Stimulated activated naive CD8-positive, alpha-beta T cell treated with anti-CD3 and anti-CD28 coated beads, Interleukin-15, amount 100 ng/mL, for 72 hours (primary cell): ENCODE data around the gene EPAS1.

Experiments used
- ATAC-seq: fragments of 150-1000 bp; cut with Tn5 transposase; 2 replicates; pipeline ENCODE4 v1.10.0; 2021; ENCODE audit warnings: mild to moderate bottlenecking, moderate library complexity
- DNase-seq, 2 donors: peaks; one replicate each; pipeline ENCODE4 v3.0.0; 2021 to 2022
- H3K27ac Mint-ChIP-seq, 2 donors: one replicate each; pipeline ENCODE4 v1.8.0; 2022; ENCODE audit warnings: mild to moderate bottlenecking in 2 of 2, mixed read lengths in 2 of 2, moderate library complexity in 2 of 2
- H3K27me3 Mint-ChIP-seq: one replicate; pipeline ENCODE4 v1.8.0; 2022; ENCODE audit warnings: mixed read lengths
- H3K4me1 Mint-ChIP-seq: one replicate; pipeline ENCODE4 v1.8.0; 2022; ENCODE audit warnings: mild to moderate bottlenecking, mixed read lengths
- H3K4me3 Mint-ChIP-seq, 2 donors: one replicate each; pipeline ENCODE4 v1.8.0; 2022; ENCODE audit warnings: mild to moderate bottlenecking in 2 of 2, mixed read lengths in 2 of 2, moderate library complexity in 1 of 2
- H3K9me3 Mint-ChIP-seq, 2 donors: one replicate each; pipeline ENCODE4 v1.8.0; 2022; ENCODE audit warnings: mixed read lengths in 2 of 2

The EPAS1 gene

DNA sequence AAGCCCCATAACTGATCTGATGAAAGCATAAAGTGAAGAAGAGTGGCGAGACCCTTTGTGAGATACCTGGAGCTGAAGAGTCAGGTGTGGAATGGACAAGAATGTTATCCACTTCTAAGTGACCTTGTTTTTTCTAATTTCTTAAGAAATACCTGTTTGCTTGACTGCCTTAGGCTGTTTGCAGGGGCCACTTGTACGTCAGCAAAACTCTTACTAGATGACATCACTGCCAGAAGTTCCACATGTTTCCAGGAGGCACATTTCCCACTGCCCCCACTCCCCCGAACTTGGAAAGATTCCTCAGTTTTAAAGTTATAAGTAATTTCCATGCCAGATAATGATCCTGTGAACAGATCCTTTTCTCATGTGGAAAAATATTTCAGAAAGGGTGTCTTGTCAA is 8.0 kb downstream of the EPAS1 start:
- H3K4me1 Mint-ChIP-seq: peaks cover 22% of the 10 kb centered on the region
- H3K27ac Mint-ChIP-seq: no peak overlapping the region
- H3K9me3 Mint-ChIP-seq: peaks cover 0 to 5% of the 10 kb centered on the region in 2 donors
- no peak for DNase-seq
- ATAC-seq: no peak
- H3K27me3 Mint-ChIP-seq: peaks cover 83% of the 10 kb centered on the region
- no peak overlapping the region for H3K4me3 Mint-ChIP-seq

DNA sequence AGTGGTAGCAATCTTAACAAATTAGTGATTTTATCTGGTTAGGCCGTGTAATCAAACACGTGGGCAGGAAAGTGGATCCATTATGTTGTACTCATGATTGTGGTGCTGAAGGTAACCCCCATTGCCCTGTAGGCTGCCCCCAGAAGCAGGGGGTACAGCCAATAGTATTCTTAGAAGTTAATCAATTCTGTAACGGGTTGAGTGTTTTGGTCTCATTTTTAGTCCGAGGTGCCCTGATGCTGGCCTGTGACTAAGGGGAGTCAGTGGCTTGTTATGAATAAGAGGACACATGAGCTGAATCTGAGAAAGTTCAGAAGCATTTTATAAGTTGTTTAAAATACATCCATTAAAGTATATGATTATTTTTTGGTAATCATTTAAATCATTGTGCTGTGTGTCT is 8.6 kb downstream of the EPAS1 start:
- Mint-ChIP-seq H3K9me3 (peaks cover 0 to 5% of the 10 kb centered on the region in 2 donors), H3K27me3 (peaks cover 83% of the 10 kb centered on the region), H3K4me3 (no peak overlapping the region), H3K27ac (no peak overlapping the region), H3K4me1 (peaks cover 22% of the 10 kb centered on the region)
- ATAC-seq (no peak), DNase-seq (no peak)

DNA sequence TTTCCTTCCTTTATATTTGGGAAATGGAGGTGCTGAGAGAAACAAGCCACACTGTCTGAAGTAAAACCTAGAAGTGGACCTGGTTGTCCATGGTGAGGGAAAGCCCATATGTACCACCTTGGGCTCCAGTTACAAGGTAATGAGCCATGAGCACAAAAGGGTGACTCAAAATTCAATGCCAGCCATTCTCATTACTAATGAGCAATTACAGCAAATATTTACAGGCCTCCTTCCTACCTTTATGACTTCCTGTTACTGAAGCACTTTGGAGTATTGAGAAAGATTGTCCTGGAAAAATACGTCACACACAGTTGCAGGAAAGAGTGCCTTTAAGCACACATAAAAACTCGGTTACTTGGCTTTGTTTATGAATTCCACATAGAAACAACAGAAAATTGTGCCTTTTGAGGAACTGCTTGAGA is 9.1 kb downstream of the EPAS1 start:
- ATAC-seq: no peak
- H3K4me1 Mint-ChIP-seq: peaks cover 22% of the 10 kb centered on the region
- H3K27me3 Mint-ChIP-seq: peaks cover 83% of the 10 kb centered on the region
- no peak for DNase-seq
- peaks cover 0 to 5% of the 10 kb centered on the region in 2 donors for H3K9me3 Mint-ChIP-seq
- no peak overlapping the region for H3K4me3 Mint-ChIP-seq
- no peak overlapping the region for H3K27ac Mint-ChIP-seq

DNA sequence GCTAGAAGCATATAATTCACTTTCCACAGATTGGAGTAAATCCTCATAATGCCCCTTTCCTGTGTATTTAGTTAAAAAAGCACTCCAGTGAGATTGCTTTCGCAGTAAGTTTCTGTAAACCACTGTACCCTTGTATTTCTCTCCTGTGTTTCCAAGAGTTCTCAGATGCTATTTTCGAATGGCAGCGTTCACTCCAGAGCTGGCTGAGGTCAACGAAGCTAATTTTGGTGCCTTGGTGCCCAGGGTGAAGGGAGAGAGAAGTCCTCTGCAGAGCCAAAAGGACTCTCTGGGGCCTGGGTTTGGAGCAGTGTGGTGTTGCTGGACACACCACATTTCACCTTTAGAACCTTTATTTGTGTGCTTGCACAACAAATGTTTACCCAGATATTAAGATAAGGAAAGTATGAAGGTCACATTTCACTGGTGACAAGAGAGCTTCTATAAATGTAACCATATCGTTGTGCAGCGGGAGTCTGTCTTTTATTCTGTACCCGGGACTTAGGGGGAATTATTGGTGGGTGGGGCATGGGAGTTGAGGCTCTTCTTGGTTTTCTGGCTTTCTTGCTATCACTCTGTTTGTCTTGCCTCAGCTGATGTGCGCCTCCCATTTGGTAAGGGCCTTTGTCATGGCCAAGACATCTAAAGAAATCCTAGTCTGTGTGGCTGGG is 9.9 kb downstream of the EPAS1 start:
- no peak overlapping the region for H3K27ac Mint-ChIP-seq
- DNase-seq (no peak), ATAC-seq (no peak)
- H3K4me3 Mint-ChIP-seq: no peak overlapping the region
- H3K9me3 Mint-ChIP-seq: peaks cover 0 to 5% of the 10 kb centered on the region in 2 donors
- peaks cover 83% of the 10 kb centered on the region for H3K27me3 Mint-ChIP-seq
- peaks cover 22% of the 10 kb centered on the region for H3K4me1 Mint-ChIP-seq

DNA sequence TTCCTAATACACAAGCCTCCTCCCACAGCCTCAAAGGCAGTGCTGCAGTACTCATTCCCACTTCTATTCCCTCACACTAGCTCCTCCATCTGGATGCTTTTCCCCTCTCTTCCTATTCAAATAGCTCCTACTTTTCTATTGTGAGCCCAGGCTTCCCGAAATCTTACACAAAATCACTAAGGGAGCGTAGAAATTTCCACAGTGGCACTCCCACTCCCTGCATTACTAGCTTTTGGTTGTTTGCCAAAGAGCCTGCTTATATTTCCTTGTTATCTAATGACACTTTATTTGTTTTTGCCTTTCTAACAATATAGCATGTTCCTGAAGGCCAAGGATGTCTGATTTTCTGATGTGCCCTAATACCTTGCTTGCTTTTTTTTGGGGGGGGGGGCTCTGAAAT is 10.9 kb downstream of the EPAS1 start:
- Mint-ChIP-seq H3K4me3 (no peak overlapping the region), H3K27ac (no peak overlapping the region), H3K9me3 (peaks cover 0 to 5% of the 10 kb centered on the region in 2 donors), H3K4me1 (peaks cover 22% of the 10 kb centered on the region), H3K27me3 (peaks cover 75% of the 10 kb centered on the region)
- ATAC-seq: no peak
- DNase-seq: no peak

DNA sequence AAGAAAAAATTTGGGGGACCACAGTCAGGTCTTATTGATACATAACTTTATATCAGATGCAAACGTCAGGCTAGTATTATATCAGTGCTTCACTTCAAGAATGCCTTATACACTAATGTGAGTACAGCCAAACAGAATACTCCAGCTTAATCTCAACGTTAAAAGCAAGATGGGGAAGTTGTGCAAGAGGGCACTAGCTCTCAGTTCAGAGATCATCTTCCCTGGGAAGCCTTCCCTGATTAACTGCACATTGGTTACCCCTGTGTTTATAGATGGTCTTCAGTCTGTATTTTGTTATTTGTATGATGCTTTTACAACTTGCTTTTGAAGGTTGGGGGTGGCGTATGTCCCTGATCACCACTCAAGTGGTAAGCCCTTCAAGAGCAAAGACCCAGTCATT is 11.4 kb downstream of the EPAS1 start:
- H3K9me3 Mint-ChIP-seq: peaks cover 0 to 5% of the 10 kb centered on the region in 2 donors
- H3K27ac Mint-ChIP-seq: no peak overlapping the region
- DNase-seq (no peak), ATAC-seq (no peak)
- H3K4me3 Mint-ChIP-seq: no peak overlapping the region
- H3K27me3 Mint-ChIP-seq: peaks cover 69% of the 10 kb centered on the region
- peaks cover 20% of the 10 kb centered on the region for H3K4me1 Mint-ChIP-seq

DNA sequence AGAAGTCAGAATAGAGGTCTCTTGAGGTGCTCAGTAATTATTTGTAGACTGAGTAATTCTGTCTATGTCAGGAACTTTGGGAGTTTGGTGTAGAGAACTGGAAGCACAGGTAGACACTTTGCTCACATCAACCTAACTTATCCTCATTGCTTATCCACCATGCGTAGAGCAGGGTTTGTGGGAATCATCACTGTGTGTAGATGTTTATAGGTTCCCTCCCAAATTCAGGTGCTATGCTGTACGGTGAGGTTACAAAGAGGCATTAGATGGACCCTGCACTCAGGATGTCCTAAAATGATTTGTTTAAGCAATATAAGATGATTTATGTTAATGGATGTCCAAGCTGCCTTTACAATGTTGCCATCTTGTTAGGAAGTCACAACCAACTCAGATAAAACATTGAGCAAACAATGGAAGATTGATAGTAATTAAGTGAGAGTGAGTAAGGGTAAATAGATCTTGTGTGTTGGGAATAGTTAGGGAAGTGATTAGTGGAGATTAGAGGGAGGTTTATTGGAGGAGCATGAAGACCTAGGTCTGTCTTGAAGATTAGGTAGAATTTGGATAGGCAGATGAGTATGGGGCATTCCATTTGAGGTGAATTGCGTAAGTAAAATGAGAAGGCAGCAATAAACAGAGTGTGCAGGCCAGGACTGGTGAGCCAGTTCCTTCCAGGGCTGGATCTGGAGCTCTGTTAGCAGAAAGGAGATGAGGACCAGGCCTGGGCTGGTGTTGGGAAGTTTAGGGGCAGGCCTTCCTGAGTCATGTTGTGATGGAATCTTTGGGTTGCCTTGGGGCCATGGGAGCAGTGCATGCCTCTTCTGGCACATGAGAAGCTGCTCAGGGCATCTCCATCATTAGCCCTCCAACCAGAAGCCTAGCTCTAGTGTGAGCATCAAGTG is 12.1 kb downstream of the EPAS1 start:
- peaks cover 13% of the 10 kb centered on the region for H3K4me1 Mint-ChIP-seq
- no peak for ATAC-seq
- peaks cover 63% of the 10 kb centered on the region for H3K27me3 Mint-ChIP-seq
- no peak overlapping the region for H3K4me3 Mint-ChIP-seq
- H3K27ac Mint-ChIP-seq: no peak overlapping the region
- peaks cover 0 to 5% of the 10 kb centered on the region in 2 donors for H3K9me3 Mint-ChIP-seq
- no peak for DNase-seq

DNA sequence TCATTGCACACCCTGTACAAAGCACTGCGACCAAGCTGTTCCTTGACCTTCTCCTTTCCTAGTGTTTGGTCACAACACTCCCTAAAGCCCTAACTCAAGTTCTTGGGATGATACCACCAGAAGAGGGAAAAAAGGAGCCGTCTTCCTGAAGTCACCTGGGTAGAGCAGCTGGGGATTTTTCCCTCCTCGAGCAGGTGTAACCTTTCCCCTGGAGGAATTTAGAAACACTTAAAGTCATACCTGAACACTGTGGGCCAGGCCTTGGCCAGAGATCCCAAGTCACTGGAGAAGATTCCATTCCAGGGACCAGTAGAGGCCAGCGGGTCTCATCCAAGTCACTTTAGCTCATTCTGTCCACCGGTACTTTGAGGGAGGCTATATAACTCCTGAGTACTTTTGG is 13.2 kb downstream of the EPAS1 start:
- ATAC-seq (no peak), DNase-seq (no peak)
- H3K4me1 Mint-ChIP-seq: peaks cover 2% of the 10 kb centered on the region
- peaks cover 54% of the 10 kb centered on the region for H3K27me3 Mint-ChIP-seq
- H3K9me3 Mint-ChIP-seq: no peaks in the 10 kb centered on the region
- H3K4me3 Mint-ChIP-seq: no peak overlapping the region
- H3K27ac Mint-ChIP-seq: no peak overlapping the region

DNA sequence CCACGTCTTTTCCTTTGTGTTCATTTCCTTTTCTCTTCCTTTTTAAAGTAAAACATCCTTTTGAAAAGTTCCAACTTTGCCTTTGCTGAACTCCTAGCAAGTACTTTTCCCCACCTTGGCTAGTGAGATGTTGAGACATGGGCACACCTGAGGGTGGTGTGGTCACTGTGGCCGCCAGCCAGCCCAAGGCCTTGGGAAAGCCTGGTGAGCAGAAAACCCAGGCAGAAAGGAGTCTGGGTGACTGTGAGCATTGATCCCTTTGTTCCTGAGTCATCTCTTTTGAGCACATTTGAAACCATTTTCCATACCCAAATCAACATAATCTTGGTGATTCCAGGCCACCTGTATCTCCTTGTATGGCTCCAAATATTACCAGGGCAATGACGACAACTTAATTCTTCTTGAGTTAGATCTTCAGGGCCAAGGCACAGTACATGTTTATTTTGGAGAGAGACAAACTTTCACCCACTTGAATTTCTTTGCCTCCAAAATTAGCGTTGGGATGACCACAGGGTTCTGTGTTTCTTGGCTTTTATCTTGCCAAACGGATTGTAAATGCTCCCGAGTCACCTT is 14.5 kb downstream of the EPAS1 start:
- no peak for DNase-seq
- Mint-ChIP-seq H3K9me3 (no peaks in the 10 kb centered on the region), H3K4me1 (no peaks in the 10 kb centered on the region), H3K27ac (no peak overlapping the region), H3K27me3 (peaks cover 50% of the 10 kb centered on the region), H3K4me3 (no peak overlapping the region)
- no peak for ATAC-seq

DNA sequence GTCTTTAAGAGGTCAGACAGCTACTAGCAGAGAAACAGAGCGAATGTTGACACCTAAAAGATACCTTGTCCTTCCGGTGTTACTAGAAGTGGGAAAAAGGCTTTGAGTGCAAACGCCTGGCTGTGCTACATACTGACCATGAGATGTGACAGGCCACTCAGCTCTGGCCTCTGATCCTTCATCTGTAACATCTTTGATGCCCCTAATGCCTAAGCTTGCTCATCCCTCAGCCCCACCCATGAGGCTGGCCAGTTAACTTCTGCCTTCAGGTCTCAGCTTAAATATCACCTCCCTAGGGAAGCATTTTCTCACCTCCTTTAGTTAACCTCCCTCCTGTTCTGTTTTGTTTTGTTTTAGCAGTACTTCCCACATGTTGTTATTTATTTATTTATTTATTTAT is 15.9 kb downstream of the EPAS1 start:
- no peak overlapping the region for H3K4me3 Mint-ChIP-seq
- H3K4me1 Mint-ChIP-seq: no peaks in the 10 kb centered on the region
- ATAC-seq: no peak
- DNase-seq: no peak
- peaks cover 48% of the 10 kb centered on the region for H3K27me3 Mint-ChIP-seq
- no peak overlapping the region for H3K27ac Mint-ChIP-seq
- no peaks in the 10 kb centered on the region for H3K9me3 Mint-ChIP-seq

DNA sequence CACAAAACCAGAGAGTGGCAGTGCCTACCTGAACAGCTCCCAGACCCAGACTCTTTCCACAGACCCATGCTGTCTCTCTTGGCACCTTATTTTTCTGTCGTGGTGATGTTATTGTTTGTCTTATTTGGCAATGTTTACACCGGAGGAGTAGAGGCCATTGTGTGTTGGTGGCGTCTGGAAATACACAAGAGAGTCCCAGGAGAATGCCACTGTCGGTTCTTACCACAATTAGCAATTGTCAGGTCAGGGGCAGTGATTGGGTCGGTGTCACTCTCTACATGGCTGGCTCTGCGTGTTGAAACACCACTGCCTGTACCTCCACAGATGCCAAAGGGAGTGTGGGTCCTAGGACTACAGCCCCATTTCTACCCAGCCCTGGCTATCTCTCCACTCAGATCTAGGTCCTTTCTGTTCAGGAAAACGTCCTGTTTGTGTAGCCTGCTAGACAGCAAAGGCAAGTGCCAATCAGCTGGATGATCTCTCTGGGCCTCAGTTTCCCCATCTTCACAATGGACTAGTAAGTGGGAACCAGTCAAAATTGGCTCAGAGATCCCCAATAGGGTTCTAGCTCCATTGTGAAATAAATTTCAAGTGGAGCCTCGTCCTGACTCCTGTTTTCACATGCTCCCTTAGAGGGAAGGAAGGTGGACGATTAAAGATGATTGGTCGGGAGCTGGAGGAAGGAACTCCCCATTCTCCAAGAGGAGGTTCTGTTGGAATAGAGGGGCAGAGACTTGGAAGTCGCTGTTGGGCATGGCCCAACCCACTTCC is 17.0 kb downstream of the EPAS1 start:
- DNase-seq (no peak), ATAC-seq (no peak)
- no peaks in the 10 kb centered on the region for H3K9me3 Mint-ChIP-seq
- H3K4me1 Mint-ChIP-seq: no peaks in the 10 kb centered on the region
- no peak overlapping the region for H3K4me3 Mint-ChIP-seq
- H3K27ac Mint-ChIP-seq: no peak overlapping the region
- H3K27me3 Mint-ChIP-seq: peaks cover 41% of the 10 kb centered on the region

DNA sequence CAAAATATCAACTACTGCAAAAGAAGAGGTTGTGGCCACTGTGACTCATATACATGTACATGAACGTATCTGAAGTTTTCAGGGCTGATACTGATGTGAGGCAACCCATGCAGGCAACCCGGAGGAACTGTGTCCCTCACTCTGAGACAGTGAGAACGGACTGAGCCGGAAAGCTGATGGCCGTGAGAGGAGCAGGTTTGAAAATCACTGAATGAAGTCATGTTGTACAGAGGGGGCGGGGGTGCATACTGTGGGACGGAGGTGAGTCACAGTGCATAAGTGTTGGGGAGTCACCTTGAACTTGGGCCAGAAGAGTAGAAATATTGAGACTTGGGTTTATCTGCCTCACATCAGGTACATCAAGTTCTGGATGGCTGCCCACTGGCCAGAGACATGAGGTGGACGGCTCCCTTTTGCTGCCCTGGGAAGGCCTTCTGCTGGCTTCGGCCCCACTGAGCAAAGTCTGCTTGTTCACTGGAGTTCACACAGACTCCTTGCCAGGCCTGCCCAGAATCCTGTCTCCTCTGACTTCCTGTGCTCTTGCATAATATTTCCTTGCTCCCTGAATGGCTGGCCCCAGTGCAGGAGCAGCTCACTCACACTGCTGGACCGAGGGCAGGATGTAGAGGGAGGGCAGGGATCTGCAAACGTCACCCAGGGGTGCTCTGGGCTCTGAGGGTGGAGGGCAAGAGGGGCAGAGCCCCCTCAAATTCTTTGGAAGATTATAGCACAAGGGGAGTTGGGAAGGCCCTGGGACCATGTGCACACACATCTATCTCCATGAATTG is 18.1 kb downstream of the EPAS1 start:
- ATAC-seq (no peak), DNase-seq (no peak)
- Mint-ChIP-seq H3K4me1 (no peaks in the 10 kb centered on the region), H3K4me3 (no peak overlapping the region), H3K27ac (no peak overlapping the region), H3K27me3 (peaks cover 30% of the 10 kb centered on the region), H3K9me3 (no peaks in the 10 kb centered on the region)

DNA sequence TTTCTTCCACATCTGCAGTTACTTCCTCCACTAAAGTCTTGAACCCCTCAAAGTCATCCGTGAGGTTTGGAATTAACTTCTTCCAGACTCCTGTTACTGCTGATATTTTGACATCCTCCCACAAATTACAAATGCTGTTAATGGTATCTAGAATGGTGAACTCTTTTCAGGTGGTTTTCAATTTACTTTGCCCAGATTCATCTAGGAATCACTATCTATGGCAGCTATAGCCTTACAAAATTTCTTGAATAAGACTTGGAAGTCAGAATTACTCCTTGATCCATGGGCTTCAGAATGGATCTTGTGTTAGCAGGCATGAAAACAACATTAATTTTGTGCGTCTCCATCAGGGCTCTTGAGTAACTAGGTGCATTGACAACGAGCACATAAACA is 19.9 kb downstream of the EPAS1 start:
- DNase-seq (no peak), ATAC-seq (no peak)
- peaks cover 12% of the 10 kb centered on the region for H3K27me3 Mint-ChIP-seq

DNA sequence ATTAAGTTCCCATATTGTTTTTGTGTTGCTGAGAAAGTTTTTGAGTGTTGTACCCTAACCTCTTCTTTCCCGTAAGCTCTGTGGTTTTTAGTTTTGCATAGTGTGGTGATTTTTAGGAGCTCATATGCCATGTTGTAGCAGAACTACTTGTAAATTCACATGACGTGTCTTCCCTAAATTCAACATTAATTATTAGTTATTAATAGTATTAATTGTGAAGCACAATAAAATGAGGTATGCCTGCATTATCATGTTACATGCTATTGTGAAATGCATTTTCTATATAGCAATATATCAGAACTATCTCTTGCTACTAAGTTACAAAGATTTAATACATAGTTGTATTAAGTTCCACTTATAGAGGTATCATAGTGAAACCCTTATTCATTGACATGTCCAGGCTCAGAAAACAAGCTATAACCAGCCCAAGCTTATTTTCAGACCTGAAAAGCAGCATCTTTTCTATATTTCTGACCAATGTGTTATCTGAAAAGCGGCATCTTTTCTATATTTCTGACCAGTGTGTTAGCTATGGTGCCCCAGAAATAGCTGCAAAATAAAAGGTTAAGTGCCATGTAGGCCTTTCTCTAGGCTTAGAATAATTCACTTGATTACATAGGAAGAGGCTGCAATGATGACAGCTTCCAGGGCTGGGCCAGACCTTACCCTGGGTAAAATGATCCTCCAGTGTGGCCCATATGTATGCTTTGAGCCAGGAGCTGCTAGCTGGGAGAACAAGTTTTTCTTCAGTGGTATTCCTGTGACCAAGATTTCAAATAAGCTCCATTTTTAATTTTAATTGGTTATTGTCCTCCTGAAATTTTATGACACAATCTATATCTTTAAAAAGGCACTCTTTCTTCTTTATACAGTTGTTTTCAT is 21.6 kb downstream of the EPAS1 start:
- Mint-ChIP-seq H3K27me3 (peaks cover 11% of the 10 kb centered on the region), H3K4me1 (no peaks in the 10 kb centered on the region), H3K27ac (no peak overlapping the region), H3K4me3 (no peak overlapping the region), H3K9me3 (no peaks in the 10 kb centered on the region)
- DNase-seq (no peak), ATAC-seq (no peak)

More for the DNA sequence above, 19.9 kb downstream of the EPAS1 start:
- Mint-ChIP-seq H3K9me3 (no peaks in the 10 kb centered on the region), H3K27ac (no peak overlapping the region), H3K4me1 (no peaks in the 10 kb centered on the region), H3K4me3 (no peak overlapping the region)
